PC-3 (cell line): Measurements from ENCODE around the gene PRM1. TPM values are rescaled to one million over a fixed set of nuclear protein-coding genes. Genes with fewer than 3 reads are reported as not detected.
A peak's percentile ranks its signal among the peaks of the same experiment; 100 is the strongest.

Source experiments
- ATAC-seq: fragments of 200-7000 bp; cut with Tn5 transposase; 2 replicates; pipeline ENCODE4 v1.9.1; 2020; ENCODE audit warnings: mild to moderate bottlenecking, moderate library complexity
- BruUV-seq: library from RNA; stranded (reverse); fragments of 400-500 nt; replicated peaks from 2 replicates; lab custom pipeline; 2021; lab: Mats Ljungman, UMichigan
- CTCF ChIA-PET: fragments of 300-600 bp; sonication (Branson Sonifier 250); formaldehyde crosslinking; loops from one replicate; lab custom pipeline; 2022; ENCODE audit warnings: antibody characterized with exemption; lab: Charles Lee
- POLR2A ChIA-PET: fragments of 300-600 bp; sonication (Branson Sonifier 250); formaldehyde crosslinking; loops from one replicate; lab custom pipeline; 2022; ENCODE audit warnings: antibody characterized with exemption; ENCODE audit not compliant: unreplicated experiment; lab: Charles Lee
- DNase-seq: peaks from one replicate; pipeline ENCODE4 v3.0.0-alpha.2; 2015
- H2AFZ ChIP-seq: fragments of 300-600 bp; sonication (generic); 2 replicates; pipeline ENCODE4 v1.6.0; 2016; ENCODE audit warnings: antibody characterized with exemption, low read length
- H3F3A ChIP-seq: fragments of 300-600 bp; sonication (generic); one replicate; pipeline ENCODE4 v1.6.0; 2017; ENCODE audit warnings: antibody characterized with exemption, low read length, control low read depth, mild to moderate bottlenecking; ENCODE audit not compliant: unreplicated experiment
- H3K27ac ChIP-seq: fragments of 300-600 bp; sonication (generic); 2 replicates; pipeline ENCODE4 v1.5.1; 2016; ENCODE audit warnings: mild to moderate bottlenecking, low read length
- H3K27me3 ChIP-seq: fragments of 300-600 bp; sonication (generic); 2 replicates; pipeline ENCODE4 v1.6.1; 2016; ENCODE audit warnings: low read length, mixed read lengths
- H3K36me3 ChIP-seq: fragments of 300-600 bp; sonication (generic); 2 replicates; pipeline ENCODE4 v1.6.1; 2016; ENCODE audit warnings: low read depth, mixed run types, low read length, mixed read lengths
- H3K4me1 ChIP-seq: fragments of 300-600 bp; sonication (generic); 2 replicates; pipeline ENCODE4 v1.5.1; 2016; ENCODE audit warnings: low read length; ENCODE audit not compliant: insufficient read depth
- H3K4me2 ChIP-seq: fragments of 300-600 bp; sonication (generic); 2 replicates; pipeline ENCODE4 v1.6.0; 2016; ENCODE audit warnings: low read length
- H3K4me3 ChIP-seq: fragments of 300-600 bp; sonication (generic); 2 replicates; pipeline ENCODE4 v1.5.1; 2016; ENCODE audit warnings: mild to moderate bottlenecking, low read length, mixed read lengths
- H3K79me2 ChIP-seq: fragments of 300-600 bp; sonication (generic); 2 replicates; pipeline ENCODE4 v1.6.1; 2017; ENCODE audit warnings: low read length, mixed read lengths
- H3K9ac ChIP-seq: fragments of 300-600 bp; sonication (generic); 2 replicates; pipeline ENCODE4 v1.6.0; 2016; ENCODE audit warnings: mild to moderate bottlenecking, low read length
- H3K9me2 ChIP-seq: fragments of 300-600 bp; sonication (generic); replicated peaks from 2 replicates; pipeline ENCODE4 v1.6.1; 2016; ENCODE audit warnings: mixed run types, low read length, mixed read lengths
- H3K9me3 ChIP-seq: fragments of 300-600 bp; sonication (generic); 2 replicates; pipeline ENCODE4 v1.6.1; 2016; ENCODE audit warnings: low read length, mixed read lengths
- H4K20me1 ChIP-seq: fragments of 300-600 bp; sonication (generic); 2 replicates; pipeline ENCODE4 v1.6.1; 2016; ENCODE audit warnings: low read length, mixed read lengths
- CTCF ChIP-seq: fragments of 300-600 bp; sonication (generic); conservative IDR thresholded peaks from 2 replicates; pipeline ENCODE4 v1.5.1; 2017; ENCODE audit warnings: antibody characterized with exemption, low read depth, mild to moderate bottlenecking, low read length
- EZH2 ChIP-seq: fragments of 300-600 bp; sonication (generic); IDR thresholded peaks from one replicate; pipeline ENCODE4 v1.6.1; 2017; ENCODE audit warnings: antibody characterized with exemption, mild to moderate bottlenecking, low read length; ENCODE audit not compliant: unreplicated experiment
- EZH2phosphoT487 ChIP-seq: fragments of 300-600 bp; sonication (generic); IDR thresholded peaks from 2 replicates; pipeline ENCODE4 v1.6.1; 2018; ENCODE audit warnings: mild to moderate bottlenecking, antibody characterized with exemption, low read length, borderline replicate concordance
- intact Hi-C: fragments of 100-400 bp; cut with micrococcal nuclease; formaldehyde crosslinking; loops from 2 replicates; pipeline ENCODE4 v1.9.0; 2023
- total RNA-seq: library from RNA; depleted of rRNA; stranded (reverse); fragments of >200 nt; gene quantifications from 2 replicates; pipeline ENCODE4 v1.2.3, GENCODE V29; 2014

Gene PRM1
- total RNA-seq, 1 experiment from 2014 or later = not detected

- TF ChIP-seq CTCF (no peak), EZH2 (no peak), EZH2phosphoT487 (no peak)
- Histone ChIP-seq H3K4me1 (no peaks in the 10 kb centered on the region; the same call in 1 of the 2 replicates), H4K20me1 (no peaks in the 10 kb centered on the region), H3K4me2 (peak overlapping the region; percentile 65; the same call in 1 of the 2 replicates), H3K79me2 (no peaks in the 10 kb centered on the region), H3K4me3 (no peak overlapping the region), H2AFZ (peak overlapping the region; percentile 55), H3K36me3 (no peaks in the 10 kb centered on the region), H3K27ac (no peak overlapping the region), H3K9me2 (no peaks in the 10 kb centered on the region), H3F3A (no peaks in the 10 kb centered on the region), H3K27me3 (no peaks in the 10 kb centered on the region), H3K9ac (no peak overlapping the region), H3K9me3 (no peaks in the 10 kb centered on the region)
- DNase-seq = no peak
- ChIA-PET CTCF (no interaction called here), POLR2A (no interaction called here)
- no TSS peak for BruUV-seq
- intact Hi-C loops = no loop called here
- ATAC-seq = no peak
Observed at GRCh38 chr16:11302977-11303376, 21.8 kb upstream of the PRM1 start.

- H3K9me2 ChIP-seq = no peaks in the 10 kb centered on the region
- H3K27me3 ChIP-seq = no peaks in the 10 kb centered on the region
- ChIA-PET CTCF (no interaction called here), POLR2A (no interaction called here)
- no peaks in the 10 kb centered on the region for H3K9me3 ChIP-seq
- no peak overlapping the region for H2AFZ ChIP-seq
- H3F3A ChIP-seq = no peaks in the 10 kb centered on the region
- no peaks in the 10 kb centered on the region for H3K79me2 ChIP-seq
- H3K9ac ChIP-seq = no peak overlapping the region
- TF ChIP-seq EZH2 = no peak
- no peak for TF ChIP-seq CTCF
- TF ChIP-seq EZH2phosphoT487 = no peak
- BruUV-seq = no TSS peak
- H4K20me1 ChIP-seq = no peaks in the 10 kb centered on the region
- H3K27ac ChIP-seq = no peak overlapping the region
- intact Hi-C loops = no loop called here
- DNase-seq (no peak), ATAC-seq (no peak)
- H3K4me1 ChIP-seq = no peaks in the 10 kb centered on the region; the same call in 1 of the 2 replicates
- H3K36me3 ChIP-seq = no peaks in the 10 kb centered on the region
- no peak overlapping the region for H3K4me2 ChIP-seq
- no peak overlapping the region for H3K4me3 ChIP-seq
Observed at GRCh38 chr16:11301645-11302501, 20.7 kb upstream of the PRM1 start.

GRCh38 chr16:11300560-11300892 is 19.4 kb upstream of the PRM1 start:
- H4K20me1 ChIP-seq = no peaks in the 10 kb centered on the region
- no peaks in the 10 kb centered on the region for H3K79me2 ChIP-seq
- no peaks in the 10 kb centered on the region for H3K9me3 ChIP-seq
- TF ChIP-seq EZH2 = no peak
- TF ChIP-seq CTCF = no peak
- TF ChIP-seq EZH2phosphoT487 = no peak
- DNase-seq (no peak), ATAC-seq (no peak)
- intact Hi-C loops = no loop called here
- H3K36me3 ChIP-seq = no peaks in the 10 kb centered on the region
- H3K4me1 ChIP-seq = no peaks in the 10 kb centered on the region; the same call in 1 of the 2 replicates
- ChIA-PET CTCF (no interaction called here), POLR2A (no interaction called here)
- no peaks in the 10 kb centered on the region for H3F3A ChIP-seq
- H3K9ac ChIP-seq = no peak overlapping the region
- no TSS peak for BruUV-seq
- H3K27ac ChIP-seq = no peak overlapping the region
- H3K27me3 ChIP-seq = no peaks in the 10 kb centered on the region
- no peak overlapping the region for H2AFZ ChIP-seq
- no peaks in the 10 kb centered on the region for H3K9me2 ChIP-seq
- no peak overlapping the region for H3K4me3 ChIP-seq
- H3K4me2 ChIP-seq = no peak overlapping the region
